ENCODE measurements around the gene RNF182.
"Not testable (repeated sequence)": the region's sequence is repeated elsewhere in the genome, so short reads cannot be mapped to it uniquely, and the experiment has no call there.

Gene RNF182

DNA sequence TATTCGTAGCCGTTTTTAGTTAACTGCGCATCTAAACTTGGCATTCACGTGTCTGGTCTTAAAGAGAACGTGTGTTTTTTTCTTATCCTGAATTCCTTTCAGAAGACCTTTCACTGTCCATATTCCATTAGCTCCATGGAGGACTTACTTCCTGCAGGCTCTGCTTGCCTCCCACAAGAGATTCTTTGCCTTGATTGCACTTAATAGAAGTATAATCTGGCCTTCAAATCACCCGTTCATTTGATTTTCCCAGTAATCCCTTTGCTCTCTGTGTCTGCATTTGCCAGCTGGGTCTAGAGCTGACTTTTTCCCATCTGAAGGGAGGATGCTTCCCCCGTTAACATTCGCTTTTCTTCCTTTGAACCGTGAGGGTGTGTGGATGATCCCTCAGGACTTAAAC lies 79.5 kb downstream of the RNF182 start:
- DNase-seq, result no peak

DNA sequence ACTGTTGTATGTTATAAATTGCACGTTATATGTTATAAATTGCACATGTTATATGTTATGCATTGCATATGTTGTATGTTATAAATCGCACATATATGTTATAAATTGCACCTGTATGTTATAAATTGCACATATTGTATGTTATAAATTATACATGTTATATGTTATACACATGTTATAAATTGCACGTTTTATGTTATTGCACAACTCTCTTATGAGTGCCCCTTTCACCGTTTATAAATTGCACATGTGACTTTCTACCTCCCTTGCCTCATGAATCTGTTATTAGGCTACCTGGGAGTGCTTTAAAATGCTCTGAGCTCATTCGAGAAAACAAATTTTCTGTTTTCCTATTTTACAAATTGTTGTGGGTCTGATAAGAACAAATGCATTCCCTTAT lies 84.1 kb downstream of the RNF182 start:
- DNase-seq, result no peak

DNA sequence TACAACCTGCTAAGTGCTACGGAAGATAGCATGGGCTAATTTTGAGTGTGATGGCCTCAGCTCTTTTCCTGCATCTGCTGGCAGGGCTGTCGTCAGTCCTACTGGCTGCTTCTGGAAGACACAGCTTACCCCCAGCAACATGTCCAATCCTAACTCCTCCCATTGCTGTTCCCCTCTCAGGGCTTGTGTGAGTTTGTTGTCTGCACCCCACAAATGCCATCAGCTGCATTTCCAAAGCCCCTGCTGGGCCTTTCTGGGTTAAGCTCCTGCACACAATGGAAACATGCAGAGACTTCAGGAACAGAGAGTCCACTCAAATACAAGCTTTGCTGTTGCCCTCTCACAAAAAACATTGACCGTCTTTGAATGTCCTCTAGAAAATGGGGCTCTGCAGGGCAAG lies 84.7 kb downstream of the RNF182 start:
- no peak for DNase-seq

DNA sequence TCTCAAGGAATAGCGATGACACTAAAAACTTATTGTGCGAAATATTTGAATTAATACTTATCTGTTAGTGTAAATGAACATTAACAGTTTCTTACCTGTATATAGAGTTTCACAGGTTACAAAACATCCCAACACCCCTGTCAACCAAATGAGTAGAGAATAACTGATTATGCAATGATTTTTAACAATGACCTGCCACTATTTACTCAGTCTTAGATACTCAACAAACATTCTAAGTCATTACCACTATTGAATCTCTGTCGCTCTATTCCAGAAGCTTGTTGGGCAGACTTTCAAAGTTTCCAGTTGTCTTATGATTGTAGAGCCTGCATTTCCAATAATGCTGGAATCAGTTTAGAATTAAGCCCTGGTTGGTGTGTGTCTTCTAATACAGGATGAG lies 85.5 kb downstream of the RNF182 start:
- DNase-seq, result no peak

DNA sequence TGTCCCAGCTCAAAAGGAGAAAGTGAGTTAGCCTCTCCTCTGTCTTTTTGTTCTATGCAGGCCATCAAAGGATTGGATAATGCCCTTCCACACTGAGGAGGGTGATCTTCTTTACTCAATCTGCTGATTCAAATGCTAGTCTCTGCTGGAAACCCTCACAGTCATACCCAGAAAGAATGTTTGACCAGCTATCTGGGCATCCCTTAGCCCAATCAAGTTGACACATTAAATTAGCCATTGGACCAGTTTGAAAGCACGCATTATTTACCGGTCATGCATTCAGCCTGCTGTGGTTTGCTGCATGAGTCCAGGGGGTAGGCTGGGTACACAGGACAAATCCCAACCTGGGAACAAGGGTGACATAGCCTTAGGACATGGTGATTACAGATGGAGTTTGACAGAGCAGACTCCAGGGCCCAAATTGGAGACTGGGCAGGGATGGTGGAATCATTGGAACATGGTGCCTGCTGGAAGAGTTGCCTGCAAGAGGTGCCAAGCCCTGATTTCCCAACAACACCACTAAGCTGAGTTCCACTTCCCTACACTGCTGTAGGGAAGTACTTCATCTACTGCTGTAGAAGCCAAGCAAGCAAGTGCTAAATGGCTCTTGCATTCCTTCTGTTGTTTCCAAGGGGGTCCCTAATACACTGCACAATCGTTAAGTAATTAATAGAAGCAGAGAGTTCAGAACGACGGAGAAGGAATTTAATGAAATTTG lies 87.7 kb downstream of the RNF182 start:
- no peak for DNase-seq

DNA sequence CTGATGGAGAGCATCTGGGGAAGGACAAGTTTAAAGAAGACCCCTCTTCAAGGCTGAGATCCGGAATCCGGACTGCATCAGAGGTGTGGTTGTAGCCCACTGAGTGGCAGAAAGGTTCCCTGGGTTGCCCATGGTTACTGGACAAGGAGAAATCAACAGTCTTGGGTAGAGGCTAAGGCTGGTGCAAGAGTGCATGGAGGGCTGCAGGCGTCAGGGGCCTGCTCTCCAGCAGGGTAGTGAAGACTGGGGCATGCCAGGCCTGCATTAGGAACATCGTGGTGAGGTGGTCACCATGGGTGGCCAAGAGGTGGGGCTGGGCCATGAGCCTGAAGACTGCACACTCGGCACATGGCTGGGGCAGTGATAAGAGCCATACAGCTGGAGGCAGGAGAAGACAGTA lies 91.2 kb downstream of the RNF182 start:
- no peak for DNase-seq

DNA sequence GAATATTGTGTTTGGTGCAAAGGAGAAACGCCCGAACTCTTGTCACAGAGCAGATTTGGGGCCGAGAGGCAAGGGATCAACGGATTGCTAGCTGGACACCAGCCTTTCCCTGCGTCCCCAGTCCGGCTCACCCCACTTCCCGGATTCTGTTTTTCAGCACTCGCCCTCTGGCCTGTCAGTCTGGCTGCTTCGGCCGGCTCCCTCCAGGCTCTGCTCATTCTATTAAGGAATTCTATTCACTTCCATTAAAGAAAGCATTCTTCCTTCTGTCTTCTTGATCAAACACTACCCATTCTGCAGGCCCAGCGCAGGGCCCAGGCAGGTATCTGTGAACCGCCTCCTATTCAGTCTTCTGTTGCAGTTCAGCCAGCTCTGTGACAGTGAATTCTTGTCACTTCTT lies 91.7 kb downstream of the RNF182 start:
- DNase-seq, result no peak

DNA sequence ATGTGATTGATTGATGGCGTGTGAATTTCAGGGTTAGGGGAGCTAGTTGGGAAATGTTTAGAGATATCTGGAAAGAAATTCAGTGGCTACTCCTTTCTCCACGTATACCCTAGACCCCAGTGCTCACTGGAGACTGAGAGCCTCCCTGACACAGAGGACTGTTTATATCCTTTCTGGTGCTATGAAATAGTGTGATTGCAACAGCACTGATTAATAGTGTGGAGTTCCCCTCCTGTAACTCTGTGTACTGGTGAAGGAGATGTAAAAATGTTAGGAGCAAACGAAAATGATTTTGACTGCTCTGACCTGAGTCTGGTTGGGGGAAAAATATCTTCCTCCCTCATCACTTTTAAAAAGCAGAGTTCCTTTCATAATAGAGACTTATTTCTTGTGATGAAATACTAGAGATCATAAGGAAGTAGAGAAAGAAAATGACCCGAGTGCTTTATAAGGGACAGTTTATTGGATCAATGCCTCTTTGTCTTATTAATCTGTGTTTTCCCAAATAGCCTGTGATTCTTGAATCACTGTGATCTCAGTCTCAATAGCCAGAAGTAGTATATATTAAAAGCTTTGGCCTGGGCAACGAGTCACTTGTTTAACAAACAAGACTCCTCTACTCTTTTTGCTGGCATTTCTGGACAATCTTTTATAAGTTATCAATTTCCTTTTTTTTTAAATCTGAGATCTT lies 92.3 kb downstream of the RNF182 start:
- no peak for DNase-seq

DNA sequence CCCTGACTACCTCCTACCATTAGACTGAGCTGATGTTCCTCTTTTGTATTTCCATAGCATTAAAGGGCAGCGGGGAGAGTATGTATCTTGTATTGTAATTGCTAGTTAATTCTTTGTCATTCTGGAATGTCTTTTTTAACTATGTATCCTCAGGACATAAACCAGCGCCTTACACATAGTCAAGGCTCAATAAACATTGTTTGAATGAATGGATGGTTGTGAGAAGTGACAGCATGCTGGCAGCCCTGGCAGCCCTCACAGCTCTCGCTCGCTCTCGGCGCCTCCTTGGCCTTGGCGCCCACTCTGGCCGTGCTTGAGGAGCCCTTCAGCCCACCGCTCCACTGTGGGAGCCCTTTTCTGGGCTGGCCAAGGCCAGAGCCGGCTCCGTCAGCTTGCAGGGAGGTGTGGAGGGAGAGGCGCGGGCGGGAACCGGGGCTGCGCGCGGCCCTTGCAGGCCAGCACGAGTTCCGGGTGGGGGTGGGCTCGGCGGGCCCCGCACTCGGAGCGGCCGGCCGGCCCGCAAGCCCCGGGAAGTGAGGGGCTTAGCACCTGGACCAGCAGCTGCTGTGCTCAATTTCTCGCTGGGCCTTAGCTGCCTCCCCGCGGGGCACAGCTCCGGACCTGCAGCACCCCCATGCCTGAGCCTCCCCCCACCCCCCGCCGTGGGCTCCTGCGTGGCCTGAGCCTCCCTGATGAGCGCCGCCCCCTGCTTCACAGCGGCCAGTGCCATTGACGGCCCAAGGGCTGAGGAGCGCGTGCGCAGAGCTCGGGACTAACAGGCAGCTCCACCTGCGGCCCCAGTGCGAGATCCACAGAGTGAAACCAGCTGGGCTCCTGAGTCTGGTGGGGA lies 93.1 kb downstream of the RNF182 start:
- no peak for DNase-seq

DNA sequence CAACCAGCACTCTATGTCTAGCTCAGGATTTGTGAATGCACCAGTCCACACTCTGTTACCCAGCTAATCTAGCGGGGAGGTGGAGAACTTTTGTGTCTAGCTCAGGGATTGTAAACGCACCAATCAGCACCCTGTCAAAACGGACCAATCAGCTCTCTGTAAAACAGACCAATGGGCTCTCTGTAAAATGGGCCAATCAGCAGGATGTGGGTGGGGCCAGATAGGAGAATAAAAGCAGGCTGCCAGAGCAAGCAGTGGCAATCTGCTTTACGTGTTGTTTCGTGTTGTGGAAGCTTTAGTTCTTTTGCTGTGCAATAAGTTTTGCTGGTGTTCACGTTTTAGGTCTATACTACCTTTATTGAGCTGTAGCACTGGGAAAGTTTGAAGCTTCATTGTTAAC lies 93.8 kb downstream of the RNF182 start:
- DNase-seq, result not testable (repeated sequence)

DNA sequence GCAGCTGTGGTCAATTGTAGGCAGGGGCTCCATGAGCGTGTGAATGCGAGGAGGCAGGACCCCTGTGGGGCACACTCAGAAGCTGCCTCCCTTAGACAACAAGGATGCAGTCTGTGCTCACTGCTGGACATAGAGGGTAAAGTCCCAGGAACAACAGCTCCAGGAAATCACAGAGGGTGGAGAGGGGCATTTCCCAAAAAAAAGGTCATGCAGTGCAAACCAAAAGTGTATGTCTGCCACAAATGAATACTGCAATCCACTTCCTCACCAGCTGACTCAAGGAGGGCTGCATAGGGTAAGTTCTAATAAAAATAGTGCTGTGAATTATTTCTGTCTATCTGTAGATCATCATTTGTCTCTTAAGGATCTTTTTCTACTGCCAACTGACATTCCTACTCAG lies 95.8 kb downstream of the RNF182 start:
- no peak for DNase-seq

DNA sequence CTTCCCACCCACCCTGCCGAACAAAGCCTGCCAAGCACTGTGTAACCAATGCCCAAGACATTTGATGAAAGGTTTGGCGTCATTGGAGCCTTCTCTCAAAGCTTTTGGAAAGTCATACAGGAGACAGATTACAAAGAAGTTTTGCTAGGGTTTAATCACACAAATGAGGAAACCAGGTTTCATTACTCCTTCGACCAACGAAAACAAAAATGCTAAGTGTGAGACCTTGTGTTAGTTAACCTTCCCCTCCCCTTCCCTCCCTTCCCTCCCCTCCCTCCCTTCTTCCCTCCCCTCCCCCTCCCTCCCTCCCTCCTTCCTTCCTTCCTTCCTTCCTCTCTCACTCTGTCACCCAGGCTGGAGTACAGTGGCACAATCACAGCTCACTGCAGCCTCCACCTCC lies 96.7 kb downstream of the RNF182 start:
- DNase-seq, result no peak

DNA sequence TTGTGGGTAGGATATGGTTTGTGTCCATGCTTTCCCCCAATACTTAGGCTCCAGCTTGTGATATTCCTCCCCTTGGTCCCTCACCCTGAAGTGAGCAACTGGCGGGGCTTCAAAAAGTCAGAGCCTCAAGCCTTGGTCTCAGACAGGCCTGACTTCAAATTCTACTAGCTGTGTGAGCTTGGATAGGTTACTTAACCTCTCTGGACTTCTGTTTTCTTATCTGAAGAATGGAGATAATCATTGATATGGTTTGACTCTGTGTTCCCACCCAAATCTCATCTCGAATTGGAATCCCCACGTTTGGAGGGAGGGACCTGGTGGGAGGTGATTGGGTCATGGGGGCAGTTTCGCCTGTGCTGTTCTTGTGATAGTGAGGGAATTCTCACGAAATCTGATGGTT lies 97.9 kb downstream of the RNF182 start:
- no peak for DNase-seq

DNA sequence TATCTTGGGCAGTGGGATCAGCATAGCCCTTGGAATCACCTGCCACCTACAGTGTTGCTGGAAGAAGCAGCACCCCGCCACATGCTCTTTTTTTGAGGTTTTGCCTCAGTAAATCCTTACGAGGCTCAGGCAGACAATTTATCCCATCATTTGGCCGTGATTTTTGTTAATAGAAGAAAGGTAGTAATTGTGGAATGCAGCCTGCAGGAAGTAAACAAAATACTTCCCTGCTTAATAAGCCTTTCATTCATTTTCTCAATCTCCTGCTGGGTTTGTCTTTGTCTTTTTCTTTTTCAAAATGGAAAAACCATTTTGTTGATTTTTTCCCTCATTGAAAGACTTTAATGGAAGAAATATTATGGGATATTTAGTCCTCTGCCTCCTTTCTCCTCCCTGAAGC lies 99.1 kb downstream of the RNF182 start:
- DNase-seq, result no peak

DNA sequence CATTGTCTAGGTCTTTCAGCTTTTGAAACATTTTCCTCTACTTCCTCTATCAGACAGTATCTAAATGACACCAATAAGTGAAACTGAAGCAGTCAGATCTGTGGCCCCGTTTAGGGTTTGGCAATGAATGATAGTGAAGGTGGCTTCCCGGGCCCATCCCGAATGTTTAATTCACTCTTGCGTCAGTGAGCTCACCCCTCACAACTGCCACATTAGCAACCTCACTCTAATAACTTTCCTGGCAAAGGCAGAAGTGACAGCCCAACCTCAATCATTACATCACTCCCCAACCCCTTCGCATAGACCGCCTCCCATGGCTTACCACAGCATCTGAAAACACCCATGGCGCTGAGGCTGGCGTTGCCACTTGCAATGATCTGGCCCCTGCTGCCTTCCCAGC lies 100.4 kb downstream of the RNF182 start:
- DNase-seq, result no peak

DNA sequence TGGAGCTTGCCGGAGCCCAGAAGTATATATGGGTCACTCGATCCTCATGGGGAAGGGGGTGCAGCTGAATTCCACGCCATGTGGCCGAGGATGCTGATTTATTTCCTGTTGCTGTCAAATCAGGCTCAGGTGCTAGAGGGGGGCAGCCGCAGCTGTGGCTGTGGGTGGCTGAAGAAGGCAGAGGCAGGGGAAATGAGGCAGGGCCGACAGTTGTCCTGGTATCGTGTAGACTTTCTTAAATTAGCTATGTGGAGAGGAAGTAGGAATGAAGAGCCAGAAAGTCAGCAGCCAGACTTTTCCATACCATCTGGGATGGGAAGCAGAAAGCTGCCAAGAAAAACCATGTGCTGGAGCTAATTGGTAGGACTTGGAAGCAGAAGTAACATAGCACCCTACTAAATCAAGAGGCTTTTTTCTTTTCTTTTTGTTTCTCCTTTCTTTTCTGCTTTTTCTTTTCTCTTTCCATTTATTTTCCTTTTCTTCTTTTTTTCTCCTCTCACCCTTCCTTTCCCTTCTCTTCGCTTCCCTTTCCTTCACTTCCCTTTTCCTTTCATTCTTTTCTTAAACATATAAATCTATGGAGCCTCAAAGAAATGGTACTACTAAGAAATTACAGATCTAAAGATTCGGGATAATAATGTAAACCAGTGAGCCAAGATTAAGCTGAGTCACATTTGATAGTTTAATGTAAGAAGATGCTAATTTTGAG lies 102.2 kb downstream of the RNF182 start:
- DNase-seq, result no peak

DNA sequence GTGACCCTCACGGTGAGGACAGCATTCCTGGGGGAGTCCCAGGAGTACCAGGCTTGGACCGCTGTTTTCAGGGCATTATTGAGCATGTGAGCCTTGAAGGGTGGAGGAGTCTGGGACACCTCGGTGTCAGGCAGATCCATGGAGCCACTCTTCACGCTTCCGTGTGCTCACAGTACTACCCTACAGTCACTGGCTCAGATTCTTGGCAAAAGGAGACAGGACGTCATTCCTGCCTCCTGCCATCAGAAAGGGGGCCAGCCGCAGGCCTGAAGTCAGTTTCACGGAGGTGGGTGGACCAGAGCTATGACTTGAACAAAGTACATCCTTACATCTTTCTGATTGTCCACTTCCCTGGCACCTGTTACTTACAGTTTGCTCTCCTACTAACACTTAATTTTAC lies 103.9 kb downstream of the RNF182 start:
- no peak for DNase-seq

DNA sequence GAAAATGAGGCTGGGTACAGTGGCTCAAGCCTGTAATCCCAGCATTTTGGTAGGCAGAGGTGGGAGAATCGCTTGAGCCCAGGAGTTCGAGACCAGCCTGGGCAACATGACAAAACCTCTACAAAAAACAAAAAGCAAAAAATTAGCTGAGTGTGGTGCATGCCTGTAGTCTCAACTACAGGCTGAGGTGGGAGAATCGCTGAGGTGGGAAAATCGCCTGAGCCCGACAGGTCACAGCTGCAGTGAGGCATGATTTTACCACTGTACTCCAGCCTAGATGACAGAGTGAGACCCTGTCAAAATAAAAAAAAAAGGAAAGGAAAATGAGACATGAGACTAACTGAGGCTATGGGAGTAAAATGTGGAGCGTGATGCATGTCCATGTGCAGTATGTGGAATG lies 104.9 kb downstream of the RNF182 start:
- DNase-seq, result no peak
